Trophoblast cell (in vitro differentiated cells and primary cell): ENCODE results near the gene LRG1.

Source experiments
- DNase-seq, 2 donors: peaks; one replicate each; pipeline ENCODE4 v3.0.0-alpha.2; 2016
- H2AFZ ChIP-seq: 2 replicates; pipeline ENCODE4 v1.6.1; 2013; ENCODE audit warnings: low read length, moderate library complexity, mild to moderate bottlenecking; ENCODE audit not compliant: insufficient read depth, poor library complexity
- H2AK5ac ChIP-seq: 2 replicates; pipeline ENCODE4 v1.6.1; 2013; ENCODE audit warnings: mild to moderate bottlenecking, low read length
- H2BK120ac ChIP-seq: 2 replicates; pipeline ENCODE4 v1.6.1; 2013; ENCODE audit warnings: low read length, mild to moderate bottlenecking, moderate library complexity; ENCODE audit not compliant: insufficient read depth, poor library complexity
- H2BK12ac ChIP-seq: 2 replicates; pipeline ENCODE4 v1.6.1; 2013; ENCODE audit warnings: mild to moderate bottlenecking, low read length, moderate library complexity
- H2BK5ac ChIP-seq: 2 replicates; pipeline ENCODE4 v1.6.1; 2013; ENCODE audit warnings: low read length, low read depth, moderate library complexity, mild to moderate bottlenecking; ENCODE audit not compliant: poor library complexity
- H3K14ac ChIP-seq: 2 replicates; pipeline ENCODE4 v1.6.1; 2013; ENCODE audit warnings: mild to moderate bottlenecking, low read length
- H3K18ac ChIP-seq: 2 replicates; pipeline ENCODE4 v1.6.1; 2013; ENCODE audit warnings: mild to moderate bottlenecking, low read length
- H3K23ac ChIP-seq: 2 replicates; pipeline ENCODE4 v1.6.1; 2013; ENCODE audit warnings: low read length
- H3K27ac ChIP-seq: 2 replicates; pipeline ENCODE4 v1.5.1; 2013; ENCODE audit warnings: low read depth, mild to moderate bottlenecking, inconsistent platforms, low read length, moderate library complexity
- H3K27me3 ChIP-seq: 2 replicates; pipeline ENCODE4 v1.6.1; 2013; ENCODE audit warnings: inconsistent platforms, mild to moderate bottlenecking, low read length, moderate library complexity; ENCODE audit not compliant: insufficient read depth
- H3K36me3 ChIP-seq, 2 experiments: 1 replicate in 1 of 2; 2 replicates in 1 of 2; pipeline ENCODE4 v1.6.1; 2013; ENCODE audit warnings: low read length in 2 of 2, mild to moderate bottlenecking in 2 of 2, moderate library complexity in 1 of 2; ENCODE audit not compliant: insufficient read depth in 2 of 2, control insufficient read depth in 1 of 2
- H3K4ac ChIP-seq: 2 replicates; pipeline ENCODE4 v1.6.1; 2013; ENCODE audit warnings: low read depth, mild to moderate bottlenecking, low read length, moderate library complexity
- H3K4me1 ChIP-seq, 2 experiments: 1 replicate in 1 of 2; 2 replicates in 1 of 2; pipeline ENCODE4 v1.6.1; 2013; ENCODE audit warnings: low read length in 2 of 2, mild to moderate bottlenecking in 2 of 2, moderate library complexity in 1 of 2; ENCODE audit not compliant: insufficient read depth in 2 of 2, control insufficient read depth in 1 of 2
- H3K4me2 ChIP-seq: 2 replicates; pipeline ENCODE4 v1.6.1; 2013; ENCODE audit warnings: inconsistent platforms, mild to moderate bottlenecking, low read length, moderate library complexity
- H3K4me3 ChIP-seq: 2 replicates; pipeline ENCODE4 v1.5.1; 2013; ENCODE audit warnings: mild to moderate bottlenecking, low read depth, low read length, inconsistent platforms
- H3K79me1 ChIP-seq: one replicate; pipeline ENCODE4 v1.6.1; 2013; ENCODE audit warnings: low read length
- H3K79me2 ChIP-seq: 2 replicates; pipeline ENCODE4 v1.6.1; 2013; ENCODE audit warnings: low read length, mild to moderate bottlenecking; ENCODE audit not compliant: control insufficient read depth, insufficient read depth, poor library complexity
- H3K9ac ChIP-seq: 2 replicates; pipeline ENCODE4 v1.6.1; 2013; ENCODE audit warnings: mild to moderate bottlenecking, low read length
- H3K9me3 ChIP-seq: 2 replicates; pipeline ENCODE4 v1.6.1; 2013; ENCODE audit warnings: low read depth, mild to moderate bottlenecking, control low read depth, inconsistent platforms, low read length; ENCODE audit not compliant: insufficient read depth
- H4K12ac ChIP-seq: 2 replicates; pipeline ENCODE4 v1.6.1; 2013; ENCODE audit warnings: low read depth, mild to moderate bottlenecking, low read length, moderate library complexity
- H4K8ac ChIP-seq: 2 replicates; pipeline ENCODE4 v1.6.1; 2013; ENCODE audit warnings: low read depth, mild to moderate bottlenecking, low read length, moderate library complexity
- H4K91ac ChIP-seq: one replicate; pipeline ENCODE4 v1.6.1; 2013; ENCODE audit warnings: low read depth, mild to moderate bottlenecking, low read length, moderate library complexity
- WGBS: extraction: QIAGEN DNeasy Blood & Tissue Kit; methylation state at CpG from one replicate; pipeline ENCODE4 v1.1.7; 2013; ENCODE audit warnings: missing lambda C conversion rate; ENCODE audit not compliant: insufficient read length, insufficient coverage; ENCODE audit errors: extremely low coverage; 5-methylcytosine and 5-hydroxymethylcytosine counted together

LRG1 gene

DNA sequence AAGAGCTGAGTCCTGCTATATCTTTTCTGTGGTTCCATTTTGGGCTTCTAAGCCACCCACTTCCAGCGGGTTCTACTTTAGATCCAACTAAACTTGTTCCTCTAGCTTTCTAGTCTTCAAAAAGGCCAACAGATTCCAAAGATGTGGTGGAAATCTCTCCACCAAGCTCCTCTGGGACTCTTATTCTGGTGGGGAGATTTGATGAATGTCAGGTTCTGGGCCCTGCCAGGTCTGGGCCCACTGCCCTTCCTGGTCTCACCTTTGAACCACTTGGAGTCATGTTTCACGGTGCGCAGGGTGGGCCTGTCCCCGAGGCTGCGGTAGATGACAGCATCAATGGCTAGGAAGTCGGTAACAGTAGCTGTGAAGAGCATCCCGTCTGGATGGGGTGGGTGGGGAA is 14.9 kb upstream of the LRG1 start:
- Histone ChIP-seq H3K14ac (no peak overlapping the region), H2BK5ac (no peak overlapping the region), H2BK120ac (no peak overlapping the region), H3K27me3 (no peaks in the 10 kb centered on the region), H3K23ac (no peak overlapping the region), H2BK12ac (no peak overlapping the region), H3K27ac (no peak overlapping the region), H4K91ac (no peak overlapping the region), H3K4me1 (no peaks in the 10 kb centered on the region), H3K4me2 (no peak overlapping the region), H3K36me3 (no peaks in the 10 kb centered on the region), H3K9me3 (peaks cover 3% of the 10 kb centered on the region), H4K8ac (no peak overlapping the region), H2AFZ (no peak overlapping the region), H3K79me1 (no peaks in the 10 kb centered on the region), H3K4ac (no peak overlapping the region), H3K79me2 (no peaks in the 10 kb centered on the region), H3K18ac (no peak overlapping the region), H3K4me3 (no peak overlapping the region), H2AK5ac (no peak overlapping the region), H3K9ac (no peak overlapping the region), H4K12ac (no peak overlapping the region)
- no CpG with 5 or more reads among the region's 7 CpGs for WGBS
- DNase-seq: no peak

DNA sequence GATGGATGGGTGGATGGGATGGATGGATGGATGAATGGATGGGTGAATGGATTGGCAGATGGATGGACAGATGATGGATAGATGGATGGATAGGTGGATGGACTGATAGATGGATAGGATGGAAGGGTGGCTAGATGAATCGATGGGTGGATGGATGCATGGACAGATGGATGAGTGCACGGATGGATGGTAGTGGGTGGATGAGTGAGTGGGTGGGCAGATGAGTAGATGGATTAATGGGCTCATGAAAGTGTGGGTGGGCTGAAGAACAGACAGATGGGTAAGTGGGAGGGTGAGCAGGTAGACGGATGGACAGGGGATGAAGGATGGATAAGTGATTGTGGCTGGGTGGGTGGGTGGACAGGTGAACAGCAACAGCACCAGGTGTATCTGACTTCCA is 13.9 kb upstream of the LRG1 start:
- Histone ChIP-seq H3K4me1 (no peaks in the 10 kb centered on the region), H3K4me2 (no peak overlapping the region)

DNA sequence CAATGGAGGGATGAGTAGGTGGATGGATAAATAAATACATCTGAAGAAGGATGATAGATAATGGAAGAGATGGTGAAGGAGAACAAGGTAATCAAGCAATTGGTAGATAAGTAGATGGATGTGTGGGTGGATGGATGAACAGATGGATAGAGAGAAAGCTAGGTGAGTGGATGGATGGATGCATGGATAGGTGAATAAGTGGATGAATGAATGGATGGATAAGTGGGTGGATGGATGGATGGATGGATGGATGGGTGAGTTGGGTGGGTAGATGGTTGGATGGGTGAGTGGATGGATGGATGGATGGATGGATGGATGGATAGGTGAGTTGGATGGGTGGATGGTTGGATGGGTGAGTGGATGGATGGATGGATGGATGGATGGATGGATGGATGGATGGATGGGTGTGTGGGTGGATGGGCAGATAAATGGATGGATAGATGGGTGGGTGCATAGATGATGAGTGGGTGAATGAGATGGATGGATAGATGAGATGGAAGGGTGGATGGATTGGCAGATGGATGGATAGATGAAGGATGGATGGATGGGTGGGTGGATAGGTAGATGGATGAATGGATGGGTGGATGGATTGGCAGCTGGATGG is 13.4 kb upstream of the LRG1 start:
- Histone ChIP-seq H3K9ac (no peak overlapping the region), H3K27ac (no peak overlapping the region), H3K36me3 (no peaks in the 10 kb centered on the region), H4K12ac (no peak overlapping the region), H3K79me1 (no peaks in the 10 kb centered on the region), H3K9me3 (peaks cover 3% of the 10 kb centered on the region), H3K14ac (no peak overlapping the region), H3K18ac (no peak overlapping the region), H2AK5ac (no peak overlapping the region), H3K27me3 (no peaks in the 10 kb centered on the region), H3K4ac (no peak overlapping the region), H3K4me3 (no peak overlapping the region), H4K91ac (no peak overlapping the region), H3K79me2 (no peaks in the 10 kb centered on the region), H3K4me2 (no peak overlapping the region), H4K8ac (no peak overlapping the region), H3K4me1 (no peaks in the 10 kb centered on the region), H2AFZ (no peak overlapping the region), H3K23ac (no peak overlapping the region), H2BK12ac (no peak overlapping the region), H2BK5ac (no peak overlapping the region), H2BK120ac (no peak overlapping the region)
- no peak for DNase-seq

More for the DNA sequence above, 13.9 kb upstream of the LRG1 start:
- Histone ChIP-seq H3K18ac (no peak overlapping the region), H2BK12ac (no peak overlapping the region), H3K27ac (no peak overlapping the region), H3K4me3 (peak overlapping the region; percentile 26), H2BK120ac (no peak overlapping the region), H3K4ac (no peak overlapping the region), H2BK5ac (no peak overlapping the region), H3K14ac (no peak overlapping the region), H3K79me1 (no peaks in the 10 kb centered on the region), H3K27me3 (no peaks in the 10 kb centered on the region), H4K12ac (no peak overlapping the region), H4K91ac (no peak overlapping the region), H4K8ac (no peak overlapping the region), H3K23ac (no peak overlapping the region), H3K36me3 (no peaks in the 10 kb centered on the region), H3K79me2 (no peaks in the 10 kb centered on the region), H3K9me3 (peaks cover 3% of the 10 kb centered on the region), H2AFZ (no peak overlapping the region), H2AK5ac (no peak overlapping the region), H3K9ac (no peak overlapping the region)
- WGBS: no CpG with 5 or more reads among the region's 3 CpGs
- no peak for DNase-seq

DNA sequence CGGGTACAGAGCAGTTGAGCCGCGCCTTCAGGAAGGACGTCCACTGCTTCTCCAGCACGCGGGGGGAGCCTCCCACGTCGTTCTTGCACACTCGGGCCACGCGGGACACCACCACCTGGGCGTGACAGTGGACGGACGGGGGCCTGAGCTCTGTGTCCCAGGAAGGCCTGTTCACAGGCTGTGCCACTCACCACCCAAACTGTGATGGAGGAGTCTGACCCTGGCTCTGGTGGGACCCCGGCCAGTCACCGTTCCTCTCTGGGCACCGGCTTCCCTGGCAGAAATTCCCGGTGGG is 12.6 kb upstream of the LRG1 start:
- no peak overlapping the region for H2BK120ac ChIP-seq
- no peak overlapping the region for H2BK12ac ChIP-seq
- no peak overlapping the region for H4K8ac ChIP-seq
- H3K4me2 ChIP-seq: no peak overlapping the region
- DNase-seq: no peak
- H2AFZ ChIP-seq: no peak overlapping the region
- no CpG with 5 or more reads among the region's 18 CpGs for WGBS
- H3K36me3 ChIP-seq: no peaks in the 10 kb centered on the region
- no peak overlapping the region for H3K18ac ChIP-seq
- H3K27ac ChIP-seq: no peak overlapping the region
- no peak overlapping the region for H3K9ac ChIP-seq
- H3K79me2 ChIP-seq: no peaks in the 10 kb centered on the region
- H2BK5ac ChIP-seq: no peak overlapping the region
- H4K12ac ChIP-seq: no peak overlapping the region
- H3K4me1 ChIP-seq: no peaks in the 10 kb centered on the region
- H2AK5ac ChIP-seq: no peak overlapping the region
- H4K91ac ChIP-seq: no peak overlapping the region
- no peaks in the 10 kb centered on the region for H3K79me1 ChIP-seq
- no peak overlapping the region for H3K4ac ChIP-seq
- H3K23ac ChIP-seq: no peak overlapping the region
- peaks cover 3% of the 10 kb centered on the region for H3K9me3 ChIP-seq
- H3K14ac ChIP-seq: no peak overlapping the region
- no peak overlapping the region for H3K4me3 ChIP-seq
- H3K27me3 ChIP-seq: no peaks in the 10 kb centered on the region
